Common myeloid progenitor, CD34-positive (primary cell): ENCODE data around the gene DIP2C.

Experiments used
- CTCF ChIA-PET: fragments of 350-600 bp; sonication (Branson Sonifier 250); formaldehyde crosslinking; loops from one replicate; lab custom pipeline; 2021; ENCODE audit warnings: antibody characterized with exemption; lab: Charles Lee
- POLR2A ChIA-PET: fragments of 350-600 bp; sonication (Branson Sonifier 250); formaldehyde crosslinking; loops from one replicate; lab custom pipeline; 2021; ENCODE audit warnings: antibody characterized with exemption; lab: Charles Lee
- DNase-seq, 3 donors: peaks; one replicate each; pipeline versions ENCODE4 v3.0.0 to v3.0.0-alpha.2; 2013
- H3K27ac ChIP-seq, 2 experiments: 1 replicate in 1 of 2; 2 replicates in 1 of 2; pipeline ENCODE4 v1.7.0; 2013; ENCODE audit warnings: inconsistent platforms in 2 of 2, low read length in 2 of 2, mild to moderate bottlenecking in 2 of 2, low read depth in 1 of 2, moderate library complexity in 1 of 2; ENCODE audit not compliant: severe bottlenecking in 2 of 2, insufficient read depth in 1 of 2, poor library complexity in 1 of 2
- H3K27me3 ChIP-seq, 5 experiments: replicated peaks in 2 of 5; 1 replicate in 3 of 5; 2 replicates in 2 of 5; pipeline versions ENCODE4 v1.6.1 to v1.7.0; 2013; ENCODE audit warnings: low read length in 4 of 5, mild to moderate bottlenecking in 2 of 5, moderate library complexity in 2 of 5, inconsistent platforms in 1 of 5; ENCODE audit not compliant: insufficient read depth in 5 of 5, control insufficient read depth in 4 of 5
- H3K36me3 ChIP-seq, 4 experiments: 1 replicate in 2 of 4; 2 replicates in 2 of 4; pipeline versions ENCODE4 v1.6.1 to v1.7.0; 2013; ENCODE audit warnings: low read length in 3 of 4, control low read depth in 1 of 4, mild to moderate bottlenecking in 1 of 4; ENCODE audit not compliant: control insufficient read depth in 4 of 4, insufficient read depth in 4 of 4
- H3K4me1 ChIP-seq, 4 experiments: 1 replicate in 3 of 4; 2 replicates in 1 of 4; pipeline versions ENCODE4 v1.6.1 to v1.7.1; 2013; ENCODE audit warnings: low read length in 3 of 4, mild to moderate bottlenecking in 3 of 4, control low read depth in 1 of 4, inconsistent platforms in 1 of 4, moderate library complexity in 1 of 4; ENCODE audit not compliant: control insufficient read depth in 4 of 4, insufficient read depth in 4 of 4; ENCODE audit errors: control extremely low read depth in 1 of 4
- H3K4me3 ChIP-seq, 7 experiments: 1 replicate in 4 of 7; 2 replicates in 3 of 7; pipeline versions ENCODE4 v1.5.1 to v1.7.0; 2013; ENCODE audit warnings: mild to moderate bottlenecking in 7 of 7, low read length in 6 of 7, moderate library complexity in 6 of 7, inconsistent platforms in 2 of 7, low read depth in 2 of 7, control low read depth in 1 of 7; ENCODE audit not compliant: insufficient read depth in 4 of 7, control insufficient read depth in 1 of 7; ENCODE audit errors: extremely low read depth in 1 of 7
- H3K9me3 ChIP-seq, 5 experiments: 1 replicate in 4 of 5; 2 replicates in 1 of 5; pipeline versions ENCODE4 v1.6.1 to v1.7.1; 2013; ENCODE audit warnings: low read length in 4 of 5, mild to moderate bottlenecking in 2 of 5, inconsistent platforms in 1 of 5, low read depth in 1 of 5, moderate library complexity in 1 of 5; ENCODE audit not compliant: control insufficient read depth in 4 of 5, insufficient read depth in 2 of 5; ENCODE audit errors: control extremely low read depth in 1 of 5
- WGBS: methylation state at CpG from one replicate; pipeline ENCODE4 v1.1.5; 2013; ENCODE audit not compliant: insufficient coverage; 5-methylcytosine and 5-hydroxymethylcytosine counted together

DIP2C gene

GRCh38 chr10:558891-559766 lies 130.3 kb downstream of the DIP2C start:
- Histone ChIP-seq H3K4me1 (peaks cover 0 to 5% (median 2%) of the 10 kb centered on the region in 4 experiments), H3K4me3 (no peak overlapping the region), H3K36me3 (no peaks in the 10 kb centered on the region), H3K27ac (no peak overlapping the region), H3K27me3 (peaks cover 0 to 35% (median 8%) of the 10 kb centered on the region in 5 experiments), H3K9me3 (peaks cover 0 to 12% (median 5%) of the 10 kb centered on the region in 5 experiments)
- no peak for DNase-seq
- 100% methylated on average over 6 of the region's 19 CpGs for WGBS
- ChIA-PET POLR2A (no interaction called here), CTCF (interaction anchor here (0.7 kb wide), 1 partner anchor 301 kb away, joined by 3 read pairs; no protein-coding TSS in a partner anchor)

GRCh38 chr10:558364-558763 lies 131.1 kb downstream of the DIP2C start:
- 88% methylated on average over 10 of the region's 17 CpGs for WGBS
- peaks cover 0 to 40% (median 8%) of the 10 kb centered on the region in 5 experiments for H3K27me3 ChIP-seq
- CTCF ChIA-PET: interaction anchor here (0.7 kb wide), 1 partner anchor 300 kb away, joined by 3 read pairs; no protein-coding TSS in a partner anchor
- H3K36me3 ChIP-seq: no peaks in the 10 kb centered on the region
- POLR2A ChIA-PET: no interaction called here
- H3K27ac ChIP-seq: no peak overlapping the region
- no peak overlapping the region for H3K4me3 ChIP-seq
- H3K4me1 ChIP-seq: peaks cover 0 to 5% (median 2%) of the 10 kb centered on the region in 4 experiments
- H3K9me3 ChIP-seq: peaks cover 0 to 6% (median 0%) of the 10 kb centered on the region in 5 experiments
- no peak for DNase-seq

- ChIA-PET POLR2A (no interaction called here), CTCF (interaction anchor here (0.7 kb wide), 1 partner anchor 300 kb away, joined by 3 read pairs; no protein-coding TSS in a partner anchor)
- Histone ChIP-seq H3K27ac (no peak overlapping the region), H3K36me3 (no peaks in the 10 kb centered on the region), H3K4me1 (peaks cover 0 to 5% (median 2%) of the 10 kb centered on the region in 4 experiments), H3K4me3 (no peak overlapping the region), H3K9me3 (peaks cover 0 to 1% (median 0%) of the 10 kb centered on the region in 5 experiments), H3K27me3 (peaks cover 0 to 45% (median 12%) of the 10 kb centered on the region in 5 experiments)
- WGBS: 83% methylated on average over 6 of the region's 10 CpGs
- peak in 2 of 3 donors; percentile 31 to 58 for DNase-seq
These were observed 131.6 kb downstream of the DIP2C start for GRCh38 chr10:557792-558328.

GRCh38 chr10:556971-557637 lies 132.4 kb downstream of the DIP2C start:
- Histone ChIP-seq H3K4me3 (no peak overlapping the region), H3K36me3 (no peaks in the 10 kb centered on the region), H3K27ac (no peak overlapping the region), H3K9me3 (no peaks in the 10 kb centered on the region), H3K27me3 (peaks cover 0 to 45% (median 11%) of the 10 kb centered on the region in 5 experiments), H3K4me1 (peaks cover 0 to 5% (median 2%) of the 10 kb centered on the region in 4 experiments)
- WGBS: 95% methylated on average over 13 of the region's 14 CpGs
- POLR2A ChIA-PET: no interaction called here
- no peak for DNase-seq
- CTCF ChIA-PET: no interaction called here

GRCh38 chr10:555682-556350 lies 133.7 kb downstream of the DIP2C start:
- Histone ChIP-seq H3K4me1 (peaks cover 0 to 5% (median 2%) of the 10 kb centered on the region in 4 experiments), H3K4me3 (no peak overlapping the region), H3K9me3 (no peaks in the 10 kb centered on the region), H3K27me3 (peaks cover 0 to 45% (median 8%) of the 10 kb centered on the region in 5 experiments), H3K36me3 (no peaks in the 10 kb centered on the region), H3K27ac (no peak overlapping the region)
- ChIA-PET POLR2A (no interaction called here), CTCF (no interaction called here)
- WGBS: 55% methylated on average over 9 of the region's 27 CpGs
- DNase-seq: no peak

GRCh38 chr10:555281-555680 lies 134.2 kb downstream of the DIP2C start:
- Histone ChIP-seq H3K36me3 (no peaks in the 10 kb centered on the region), H3K27ac (no peak overlapping the region), H3K4me1 (peaks cover 0 to 5% (median 2%) of the 10 kb centered on the region in 4 experiments), H3K27me3 (peaks cover 0 to 45% (median 8%) of the 10 kb centered on the region in 5 experiments), H3K4me3 (no peak overlapping the region), H3K9me3 (no peaks in the 10 kb centered on the region)
- 89% methylated on average over 12 of the region's 12 CpGs for WGBS
- POLR2A ChIA-PET: no interaction called here
- DNase-seq: no peak
- CTCF ChIA-PET: no interaction called here
